ENCODE measurements around the gene SMAGP. TPM values are rescaled to one million over a fixed set of nuclear protein-coding genes. Genes with fewer than 3 reads are reported as not detected.
A peak's percentile ranks its signal among the peaks of the same experiment; 100 is the strongest.

The SMAGP gene
- total and polyA plus RNA-seq, 9 donors: 5.2 to 36.5 (median 9.4) TPM

GRCh38 chr12:51270951-51271518 lies 820 bp upstream of the SMAGP start:
- H3K4me1 ChIP-seq (ENCODE audit: insufficient read depth): peaks cover 1% of the 10 kb centered on the region
- no peak for DNase-seq
- TF ChIP-seq EP300 (IDR thresholded peaks at IDR 0.05) (no peak), POLR2A (IDR thresholded peaks at IDR 0.05) (no peak), CTCF (IDR thresholded peaks at IDR 0.05) (no peak)
- 53 to 62% (median 56%) methylated on average over 9 of the region's 9 CpGs for WGBS, 3 donors
- H3K27ac ChIP-seq: no peak overlapping the region
- no peaks in the 10 kb centered on the region for H3K36me3 ChIP-seq
- intact Hi-C loops (cut with DNase I): no loop called here
- H3K27me3 ChIP-seq: no peaks in the 10 kb centered on the region
- H3K9me3 ChIP-seq: no peaks in the 10 kb centered on the region
- no peak overlapping the region for H3K4me3 ChIP-seq

- WGBS, 3 donors: 15 to 73% (median 45%) methylated on average over 9 to 59 of the region's 59 CpGs
- H3K4me1 ChIP-seq (ENCODE audit: insufficient read depth): peaks cover 1% of the 10 kb centered on the region
- intact Hi-C loops (cut with DNase I): no loop called here
- TF ChIP-seq CTCF (IDR thresholded peaks at IDR 0.05) (no peak), POLR2A (IDR thresholded peaks at IDR 0.05) (no peak), EP300 (IDR thresholded peaks at IDR 0.05) (no peak)
- no peaks in the 10 kb centered on the region for H3K9me3 ChIP-seq
- peak overlapping the region; percentile 53 for H3K4me3 ChIP-seq
- H3K36me3 ChIP-seq: no peaks in the 10 kb centered on the region
- peak; percentile 25 to 66 (median 35) for DNase-seq
- no peaks in the 10 kb centered on the region for H3K27me3 ChIP-seq
- H3K27ac ChIP-seq: peak overlapping the region in 1 of 2 donors; percentile 67
Observed at GRCh38 chr12:51269174-51270066, 795 bp downstream of the SMAGP start.

- no peak for DNase-seq
- no peaks in the 10 kb centered on the region for H3K27me3 ChIP-seq
- intact Hi-C loops (cut with DNase I): no loop called here
Observed at GRCh38 chr12:51265024-51265423, 5.2 kb downstream of the SMAGP start.

GRCh38 chr12:51264297-51264696 lies 5.9 kb downstream of the SMAGP start:
- H3K4me3 ChIP-seq: no peak overlapping the region
- DNase-seq: no peak
- H3K27me3 ChIP-seq: no peaks in the 10 kb centered on the region
- H3K36me3 ChIP-seq: no peaks in the 10 kb centered on the region
- intact Hi-C loops (cut with DNase I): no loop called here
- no peaks in the 10 kb centered on the region for H3K4me1 ChIP-seq (ENCODE audit: insufficient read depth)
- no peak overlapping the region for H3K27ac ChIP-seq
- no peaks in the 10 kb centered on the region for H3K9me3 ChIP-seq
- 89 to 94% (median 93%) methylated on average over 5 of the region's 5 CpGs for WGBS, 3 donors
- no peak for TF ChIP-seq EP300 (IDR thresholded peaks at IDR 0.05)
- TF ChIP-seq CTCF (IDR thresholded peaks at IDR 0.05): no peak
- TF ChIP-seq POLR2A (IDR thresholded peaks at IDR 0.05): no peak

More at GRCh38 chr12:51265024-51265423, 5.2 kb downstream of the SMAGP start:
- Histone ChIP-seq H3K36me3 (no peaks in the 10 kb centered on the region), H3K9me3 (no peaks in the 10 kb centered on the region), H3K27ac (no peak overlapping the region), H3K4me3 (no peak overlapping the region), H3K4me1 (ENCODE audit: insufficient read depth) (no peaks in the 10 kb centered on the region)
- no peak for TF ChIP-seq POLR2A (IDR thresholded peaks at IDR 0.05)
- TF ChIP-seq CTCF (IDR thresholded peaks at IDR 0.05): no peak
- no peak for TF ChIP-seq EP300 (IDR thresholded peaks at IDR 0.05)

Data from ovary (tissue), 9 donors.